ENCODE data around the gene FXN.

DNA sequence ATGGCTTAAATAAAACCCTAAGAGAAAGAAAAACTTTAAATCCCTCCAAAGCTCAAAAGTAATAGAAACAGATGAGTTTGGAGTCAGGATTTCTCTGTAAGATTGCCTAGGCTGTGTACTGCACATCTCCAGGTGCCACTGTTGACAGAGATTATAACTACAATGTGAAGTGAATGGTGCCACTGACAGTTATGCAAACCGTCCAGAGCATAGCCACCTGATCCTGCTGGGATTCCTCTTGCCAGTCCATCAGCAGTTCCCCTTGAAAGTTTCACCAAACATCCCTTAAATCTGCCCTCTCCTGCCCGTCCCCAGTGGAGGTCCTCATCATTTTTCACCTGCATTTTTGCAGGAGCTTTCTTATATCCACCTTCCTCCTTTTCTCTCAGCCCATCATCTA is 42.5 kb downstream of the FXN start:
- TF ChIP-seq, protein P1, sequence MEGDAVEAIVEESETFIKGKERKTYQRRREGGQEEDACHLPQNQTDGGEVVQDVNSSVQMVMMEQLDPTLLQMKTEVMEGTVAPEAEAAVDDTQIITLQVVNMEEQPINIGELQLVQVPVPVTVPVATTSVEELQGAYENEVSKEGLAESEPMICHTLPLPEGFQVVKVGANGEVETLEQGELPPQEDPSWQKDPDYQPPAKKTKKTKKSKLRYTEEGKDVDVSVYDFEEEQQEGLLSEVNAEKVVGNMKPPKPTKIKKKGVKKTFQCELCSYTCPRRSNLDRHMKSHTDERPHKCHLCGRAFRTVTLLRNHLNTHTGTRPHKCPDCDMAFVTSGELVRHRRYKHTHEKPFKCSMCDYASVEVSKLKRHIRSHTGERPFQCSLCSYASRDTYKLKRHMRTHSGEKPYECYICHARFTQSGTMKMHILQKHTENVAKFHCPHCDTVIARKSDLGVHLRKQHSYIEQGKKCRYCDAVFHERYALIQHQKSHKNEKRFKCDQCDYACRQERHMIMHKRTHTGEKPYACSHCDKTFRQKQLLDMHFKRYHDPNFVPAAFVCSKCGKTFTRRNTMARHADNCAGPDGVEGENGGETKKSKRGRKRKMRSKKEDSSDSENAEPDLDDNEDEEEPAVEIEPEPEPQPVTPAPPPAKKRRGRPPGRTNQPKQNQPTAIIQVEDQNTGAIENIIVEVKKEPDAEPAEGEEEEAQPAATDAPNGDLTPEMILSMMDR (IDR thresholded peaks at IDR 0.05; ENCODE audit: insufficient read depth, low read length, poor library complexity, severe bottlenecking): no peak
- no peak for TF ChIP-seq EZH2phosphoT487 (conservative IDR thresholded peaks at IDR 0.05; ENCODE audit: low read length)
